ENCODE results near the gene HPSE2.

GRCh38 chr10:98525969-98526368 is 709.7 kb downstream of the HPSE2 start:
- no peak for TF ChIP-seq POLR2A (IDR thresholded peaks at IDR 0.05; ENCODE audit: low read length)
- TF ChIP-seq GATA1 (IDR thresholded peaks at IDR 0.05; ENCODE audit: low read depth, low read length): no peak
